ENCODE results near the gene ADARB1. TPM values are rescaled to one million over a fixed set of nuclear protein-coding genes. Genes with fewer than 3 reads are reported as not detected.

Gene ADARB1
- total RNA-seq, 1 experiment from 2014 or later, result 15.8 TPM

DNA sequence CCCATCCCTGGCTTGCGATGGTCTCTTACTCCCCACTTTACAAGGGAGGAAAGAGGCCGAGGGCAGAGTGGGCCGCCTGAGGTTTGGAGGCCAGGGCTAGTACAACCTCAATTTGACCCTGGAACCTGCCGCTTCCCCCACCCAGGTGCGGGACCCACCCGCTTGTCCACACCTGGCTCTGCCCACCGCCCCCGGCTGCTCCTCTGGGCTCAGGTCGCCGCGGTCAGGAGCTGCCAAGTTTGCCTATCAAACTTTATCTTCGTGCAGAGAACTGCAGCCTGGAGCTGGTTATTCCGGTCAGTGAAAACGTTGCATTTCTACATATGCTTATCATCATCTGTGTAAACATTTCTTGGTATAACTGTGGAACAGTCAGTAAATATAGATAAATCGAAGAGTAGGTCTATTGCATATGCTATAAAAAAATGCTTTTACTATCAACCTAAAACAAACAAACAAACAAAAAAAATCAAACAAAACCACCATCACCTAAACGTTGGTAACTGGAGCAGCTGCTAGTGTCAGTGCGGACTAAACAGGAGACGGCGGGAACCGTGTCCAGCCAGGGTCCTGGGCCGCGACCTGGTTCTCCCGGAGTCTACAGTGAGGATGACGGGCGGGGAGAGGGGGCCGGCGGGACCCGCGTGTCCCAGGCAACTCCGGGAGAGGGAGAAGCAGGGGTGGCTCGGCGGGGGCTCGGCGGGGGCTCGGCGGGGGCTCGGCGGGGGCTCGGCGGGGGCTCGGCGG, 906 bp upstream of the ADARB1 start:
- Histone ChIP-seq H3T11ph (ENCODE audit: low read length) (no peak overlapping the region), H4K91ac (ENCODE audit: insufficient read length, low read depth, low read length) (no peak overlapping the region), H3K9me3 (ENCODE audit: control insufficient read depth, low read depth, low read length) (no peaks in the 10 kb centered on the region), H3K4me2 (ENCODE audit: insufficient read depth, insufficient read length, low read length) (peak overlapping the region; percentile 46), H3K14ac (ENCODE audit: insufficient read depth, low read length) (no peak overlapping the region; the same call in 1 of the 2 replicates), H3K27ac (ENCODE audit: insufficient read length, low read depth, low read length) (no peak overlapping the region), H3K4ac (ENCODE audit: low read depth, low read length) (no peak overlapping the region), H2BK20ac (ENCODE audit: low read depth, low read length, poor library complexity, severe bottlenecking) (no peak overlapping the region), H3K4me1 (ENCODE audit: insufficient read depth, low read length) (no peaks in the 10 kb centered on the region), H4K8ac (replicated peaks; ENCODE audit: insufficient read length, low read depth, low read length) (no peak overlapping the region), H4K5ac (ENCODE audit: insufficient read length, low read depth, low read length) (no peak overlapping the region), H3K23me2 (ENCODE audit: insufficient read length, low read depth, low read length, poor library complexity, severe bottlenecking) (peaks cover 7% of the 10 kb centered on the region), H2BK15ac (ENCODE audit: low read depth, low read length) (no peak overlapping the region), H2BK5ac (ENCODE audit: insufficient read length, low read length) (no peak overlapping the region), H3K79me1 (ENCODE audit: insufficient read depth, low read depth, low read length, poor library complexity, severe bottlenecking) (no peaks in the 10 kb centered on the region), H2AFZ (ENCODE audit: low read length) (no peak overlapping the region), H2AK5ac (ENCODE audit: insufficient read length, low read length) (no peak overlapping the region), H4K20me1 (ENCODE audit: control insufficient read depth, insufficient read depth, insufficient read length) (no peaks in the 10 kb centered on the region), H3K9ac (ENCODE audit: extremely low read depth, insufficient read length, low read length) (no peak overlapping the region), H3K23ac (ENCODE audit: insufficient read length, low read depth, low read length) (no peak overlapping the region), H3K79me2 (ENCODE audit: insufficient read depth, low read length) (no peaks in the 10 kb centered on the region), H2BK12ac (ENCODE audit: insufficient read length, low read depth, low read length) (no peak overlapping the region), H3K27me3 (ENCODE audit: insufficient read depth, low read length) (peaks cover 11% of the 10 kb centered on the region; the same call in 1 of the 2 replicates), H3K18ac (ENCODE audit: insufficient read length, low read depth, low read length) (no peak overlapping the region), H3K56ac (ENCODE audit: insufficient read length, low read depth, low read length) (no peak overlapping the region), H2BK120ac (ENCODE audit: low read depth, low read length, poor library complexity, severe bottlenecking) (no peak overlapping the region)
- peak overlapping the region; percentile 77 to 89 for H3K4me3 Mint-ChIP-seq
- peak overlapping the region in 1 of 3 experiments; percentile 79; a peak in 1 of 7 replicates for H3K27ac Mint-ChIP-seq
- peaks cover 0 to 2% (median 0%) of the 10 kb centered on the region in 3 experiments; a peak in 2 of 7 replicates for H3K36me3 Mint-ChIP-seq (ENCODE audit: insufficient read depth in 1 of 3, low read depth in 3 of 3)
- peaks cover 27% of the 10 kb centered on the region for H3K27me3 Mint-ChIP-seq (ENCODE audit: low read depth)
- DNase-seq, result no peak
- H3K4me1 Mint-ChIP-seq, result peaks cover 24 to 27% of the 10 kb centered on the region in 2 experiments
- peaks cover 0 to 3% of the 10 kb centered on the region in 2 experiments; a peak in 3 of 5 replicates for H3K9me3 Mint-ChIP-seq
- no CpG with 5 or more reads among the region's 42 CpGs for WGBS (ENCODE audit: extremely low coverage, insufficient read length, low lambda C conversion rate)
- no peak for TF ChIP-seq CTCF (conservative IDR thresholded peaks at IDR 0.05)
